Stimulated activated naive CD4-positive, alpha-beta T cell (primary cell): Measurements from ENCODE around the gene AGO1.

Source experiments
- DNase-seq, 6 experiments: peaks; one replicate each; lab custom pipeline; 2025; lab: John Stamatoyannopoulos, UW

AGO1 gene

DNA sequence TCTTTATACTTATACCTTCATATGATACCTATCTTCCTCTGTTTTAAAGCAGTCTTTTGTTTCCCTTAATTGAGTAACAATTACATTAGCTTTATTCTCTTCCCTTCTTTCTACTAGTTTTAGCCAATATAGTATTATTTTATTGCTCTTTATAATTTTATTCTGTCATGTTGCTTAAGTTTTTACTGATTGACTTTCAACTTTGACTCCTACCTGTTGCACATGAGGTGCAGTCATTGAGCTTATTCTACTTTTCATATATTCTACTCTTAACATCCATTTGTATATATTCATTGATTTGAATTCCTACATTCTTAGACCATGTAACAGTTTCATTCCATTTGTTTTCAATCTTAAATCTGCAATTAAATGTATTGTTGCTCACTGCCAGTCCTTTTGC is 97.1 kb downstream of the AGO1 start:
- no peak for DNase-seq
